Measurements from ENCODE around the gene TSGA10IP. TPM values are rescaled to one million over a fixed set of nuclear protein-coding genes. Genes with fewer than 3 reads are reported as not detected.

The TSGA10IP gene
- total RNA-seq, 2 experiments from 2014 or later: not detected

DNA sequence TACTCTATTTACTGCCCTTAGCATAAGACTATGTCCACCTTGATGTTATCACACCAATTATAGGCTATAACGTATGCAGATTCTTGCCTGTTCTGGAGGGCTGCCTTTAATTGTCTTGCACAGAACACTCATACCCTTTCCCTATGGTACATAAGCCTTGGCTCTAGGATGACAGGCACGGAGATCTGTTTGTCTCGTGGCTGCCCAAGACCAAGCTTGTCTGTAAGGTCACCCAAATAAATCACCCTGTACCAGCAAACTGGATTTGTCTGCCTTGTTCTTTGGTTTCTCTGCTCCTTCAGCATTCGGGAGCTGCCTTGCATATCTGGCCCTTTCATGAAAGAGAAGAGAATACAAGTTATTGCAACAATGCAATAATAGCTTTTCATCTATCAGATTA is 7.5 kb upstream of the TSGA10IP start:
- CTCF ChIA-PET (ENCODE audit: unreplicated experiment): interaction anchor here (0.9 kb wide), 1 partner anchor 53 kb away, joined by 3 read pairs; no protein-coding TSS in a partner anchor

DNA sequence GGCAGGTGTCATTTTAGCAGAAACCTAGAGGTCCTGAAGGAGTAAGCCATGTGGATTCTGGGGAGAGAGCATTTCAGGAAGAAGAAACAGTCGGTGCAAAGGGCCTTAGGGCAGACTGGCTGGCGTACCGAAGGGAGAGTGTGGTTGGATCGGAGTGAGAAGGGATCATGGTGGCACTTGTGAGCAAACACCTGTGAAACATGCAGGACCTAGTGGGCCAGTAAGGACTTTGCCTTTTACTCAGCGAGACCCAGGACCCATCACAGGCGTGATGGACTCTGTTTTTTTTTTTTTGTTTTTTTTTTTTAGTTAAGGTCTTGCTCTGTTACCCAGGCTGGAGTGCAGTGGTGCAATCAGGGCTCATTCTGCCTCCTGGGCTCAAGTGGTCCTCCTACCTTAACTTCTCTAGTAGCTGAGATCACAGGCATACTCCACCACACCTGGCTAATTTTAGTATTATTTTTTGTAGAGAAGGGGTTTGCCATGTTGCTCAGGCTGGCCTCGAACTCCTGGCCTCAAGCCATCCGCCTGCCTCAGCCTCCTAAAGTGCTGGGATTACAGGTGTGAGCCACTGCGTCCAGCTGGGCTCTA is 3.5 kb upstream of the TSGA10IP start:
- intact Hi-C loops (cut with micrococcal nuclease; ENCODE audit: unreplicated experiment): no loop called here
- CTCF ChIA-PET (ENCODE audit: unreplicated experiment): no interaction called here

More for the DNA sequence above, 7.5 kb upstream of the TSGA10IP start:
- no peak for TF ChIP-seq EZH2phosphoT487 (IDR thresholded peaks at IDR 0.05; ENCODE audit: borderline replicate concordance, low read depth, low read length)
- TF ChIP-seq, protein P1, sequence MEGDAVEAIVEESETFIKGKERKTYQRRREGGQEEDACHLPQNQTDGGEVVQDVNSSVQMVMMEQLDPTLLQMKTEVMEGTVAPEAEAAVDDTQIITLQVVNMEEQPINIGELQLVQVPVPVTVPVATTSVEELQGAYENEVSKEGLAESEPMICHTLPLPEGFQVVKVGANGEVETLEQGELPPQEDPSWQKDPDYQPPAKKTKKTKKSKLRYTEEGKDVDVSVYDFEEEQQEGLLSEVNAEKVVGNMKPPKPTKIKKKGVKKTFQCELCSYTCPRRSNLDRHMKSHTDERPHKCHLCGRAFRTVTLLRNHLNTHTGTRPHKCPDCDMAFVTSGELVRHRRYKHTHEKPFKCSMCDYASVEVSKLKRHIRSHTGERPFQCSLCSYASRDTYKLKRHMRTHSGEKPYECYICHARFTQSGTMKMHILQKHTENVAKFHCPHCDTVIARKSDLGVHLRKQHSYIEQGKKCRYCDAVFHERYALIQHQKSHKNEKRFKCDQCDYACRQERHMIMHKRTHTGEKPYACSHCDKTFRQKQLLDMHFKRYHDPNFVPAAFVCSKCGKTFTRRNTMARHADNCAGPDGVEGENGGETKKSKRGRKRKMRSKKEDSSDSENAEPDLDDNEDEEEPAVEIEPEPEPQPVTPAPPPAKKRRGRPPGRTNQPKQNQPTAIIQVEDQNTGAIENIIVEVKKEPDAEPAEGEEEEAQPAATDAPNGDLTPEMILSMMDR (conservative IDR thresholded peaks at IDR 0.05; ENCODE audit: low read length): no peak
- no peaks in the 10 kb centered on the region for H4K20me1 ChIP-seq (ENCODE audit: insufficient read depth, low read length)
- no peak overlapping the region for H3K4me3 ChIP-seq (ENCODE audit: low read depth, low read length, poor library complexity, severe bottlenecking)
- H3K79me2 ChIP-seq (ENCODE audit: insufficient read depth, low read depth, low read length): no peaks in the 10 kb centered on the region
- H3K27ac ChIP-seq (ENCODE audit: low read depth, low read length, poor library complexity, severe bottlenecking): no peak overlapping the region
- no peak overlapping the region for H2AFZ ChIP-seq (ENCODE audit: low read length)
- peaks cover 7% of the 10 kb centered on the region for H3K4me1 ChIP-seq (ENCODE audit: insufficient read depth, low read length, poor library complexity, severe bottlenecking)
- BruUV-seq (replicated peaks): no TSS peak
- DNase-seq (ENCODE audit: low spot score): no peak
- H3K4me2 ChIP-seq (ENCODE audit: low read length): no peak overlapping the region
- no peaks in the 10 kb centered on the region for H3K36me3 ChIP-seq (ENCODE audit: insufficient read depth, low read length)
- POLR2A ChIA-PET: no interaction called here
- H3K9me3 ChIP-seq (ENCODE audit: low read length): no peaks in the 10 kb centered on the region
- no peaks in the 10 kb centered on the region for H3K9me2 ChIP-seq (ENCODE audit: insufficient read depth, low read length)
- intact Hi-C loops (cut with micrococcal nuclease; ENCODE audit: unreplicated experiment): no loop called here

DNA sequence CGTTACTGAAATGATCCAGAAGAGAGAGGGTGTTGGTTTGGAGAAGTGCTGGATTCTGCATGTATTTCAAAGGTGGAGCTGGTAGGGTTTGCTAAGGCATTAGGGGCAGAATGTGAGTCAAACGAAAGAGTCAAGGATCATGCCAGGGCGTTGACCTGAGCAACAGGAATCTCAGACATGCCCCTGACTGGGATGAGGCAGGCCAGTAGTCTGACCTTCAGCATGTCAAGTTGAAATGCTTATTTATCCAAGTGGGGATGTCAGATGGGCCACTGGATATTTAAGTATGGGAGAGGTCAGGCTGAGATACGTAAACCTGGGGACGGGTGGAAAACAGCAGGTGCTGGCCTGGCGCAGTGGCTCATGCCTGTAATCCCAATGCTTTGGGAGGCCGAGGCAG is 2.7 kb upstream of the TSGA10IP start:
- H3K4me1 ChIP-seq (ENCODE audit: insufficient read depth, low read length, poor library complexity, severe bottlenecking): peaks cover 4% of the 10 kb centered on the region
- H4K20me1 ChIP-seq (ENCODE audit: insufficient read depth, low read length): no peaks in the 10 kb centered on the region
- no peaks in the 10 kb centered on the region for H3K36me3 ChIP-seq (ENCODE audit: insufficient read depth, low read length)
- H3K27ac ChIP-seq (ENCODE audit: low read depth, low read length, poor library complexity, severe bottlenecking): no peak overlapping the region
- no TSS peak for BruUV-seq (replicated peaks)
- ChIA-PET CTCF (ENCODE audit: unreplicated experiment) (no interaction called here), POLR2A (no interaction called here)
- DNase-seq (ENCODE audit: low spot score): no peak
- no peaks in the 10 kb centered on the region for H3K79me2 ChIP-seq (ENCODE audit: insufficient read depth, low read depth, low read length)
- intact Hi-C loops (cut with micrococcal nuclease; ENCODE audit: unreplicated experiment): no loop called here
- H3K9me2 ChIP-seq (ENCODE audit: insufficient read depth, low read length): no peaks in the 10 kb centered on the region
- H2AFZ ChIP-seq (ENCODE audit: low read length): no peak overlapping the region
- no peak overlapping the region for H3K4me3 ChIP-seq (ENCODE audit: low read depth, low read length, poor library complexity, severe bottlenecking)
- no peak for TF ChIP-seq EZH2phosphoT487 (IDR thresholded peaks at IDR 0.05; ENCODE audit: borderline replicate concordance, low read depth, low read length)
- TF ChIP-seq, protein P1 (conservative IDR thresholded peaks at IDR 0.05; ENCODE audit: low read length): no peak
- no peak overlapping the region for H3K4me2 ChIP-seq (ENCODE audit: low read length)
- no peaks in the 10 kb centered on the region for H3K9me3 ChIP-seq (ENCODE audit: low read length)

More for the DNA sequence above, 3.5 kb upstream of the TSGA10IP start:
- Histone ChIP-seq H3K27ac (ENCODE audit: low read depth, low read length, poor library complexity, severe bottlenecking) (no peak overlapping the region), H3K79me2 (ENCODE audit: insufficient read depth, low read depth, low read length) (no peaks in the 10 kb centered on the region), H3K4me2 (ENCODE audit: low read length) (no peak overlapping the region), H4K20me1 (ENCODE audit: insufficient read depth, low read length) (no peaks in the 10 kb centered on the region), H3K4me1 (ENCODE audit: insufficient read depth, low read length, poor library complexity, severe bottlenecking) (peaks cover 11% of the 10 kb centered on the region), H3K9me2 (ENCODE audit: insufficient read depth, low read length) (no peaks in the 10 kb centered on the region), H2AFZ (ENCODE audit: low read length) (no peak overlapping the region), H3K9me3 (ENCODE audit: low read length) (no peaks in the 10 kb centered on the region), H3K36me3 (ENCODE audit: insufficient read depth, low read length) (no peaks in the 10 kb centered on the region), H3K4me3 (ENCODE audit: low read depth, low read length, poor library complexity, severe bottlenecking) (no peak overlapping the region)
- POLR2A ChIA-PET: no interaction called here
- TF ChIP-seq, protein P1 (conservative IDR thresholded peaks at IDR 0.05; ENCODE audit: low read length): no peak
- TF ChIP-seq EZH2phosphoT487 (IDR thresholded peaks at IDR 0.05; ENCODE audit: borderline replicate concordance, low read depth, low read length): no peak
- BruUV-seq (replicated peaks): no TSS peak
- no peak for DNase-seq (ENCODE audit: low spot score)
